Astrocyte of the spinal cord (primary cell): ENCODE results near the gene SLC41A2.

Experiments used
- DNase-seq: peaks from one replicate; pipeline ENCODE4 v3.0.0; 2011; ENCODE audit warnings: low read depth, low spot score
- H3K4me3 ChIP-seq: 2 replicates; pipeline ENCODE4 v1.5.1; 2011; ENCODE audit warnings: low read depth, mild to moderate bottlenecking, low read length, moderate library complexity
- in situ Hi-C: cut with HindIII; loops from 2 replicates; pipeline ENCODE4 v1.10.0; 2017; ENCODE audit warnings: low sequenced_read_pairs
- TF ChIP-seq, protein P1 (sequence below): IDR thresholded peaks from 2 replicates; pipeline ENCODE4 v1.5.1; 2012; ENCODE audit warnings: low read depth, mild to moderate bottlenecking, low read length, inconsistent platforms

Gene SLC41A2

DNA sequence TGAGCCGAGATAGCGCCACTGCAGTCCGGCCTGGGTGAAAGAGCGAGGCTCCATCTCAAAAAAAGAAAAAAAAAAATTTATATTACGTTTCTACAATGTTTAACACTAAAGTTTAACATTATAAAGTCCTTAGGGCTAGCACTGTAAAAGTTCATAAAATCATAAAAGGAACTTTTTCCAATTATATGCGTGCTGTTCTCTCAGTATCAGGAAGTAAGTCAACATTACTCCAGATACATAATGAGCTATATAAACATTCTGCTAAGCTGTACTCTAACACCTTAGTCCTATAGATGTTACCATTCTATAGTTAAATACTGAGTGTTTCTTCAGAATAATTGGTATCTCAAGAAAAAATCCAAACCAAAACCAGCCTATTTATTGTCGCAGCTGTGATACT lies 32.6 kb downstream of the SLC41A2 start:
- no peak overlapping the region for H3K4me3 ChIP-seq
- DNase-seq = no peak
- TF ChIP-seq, protein P1, sequence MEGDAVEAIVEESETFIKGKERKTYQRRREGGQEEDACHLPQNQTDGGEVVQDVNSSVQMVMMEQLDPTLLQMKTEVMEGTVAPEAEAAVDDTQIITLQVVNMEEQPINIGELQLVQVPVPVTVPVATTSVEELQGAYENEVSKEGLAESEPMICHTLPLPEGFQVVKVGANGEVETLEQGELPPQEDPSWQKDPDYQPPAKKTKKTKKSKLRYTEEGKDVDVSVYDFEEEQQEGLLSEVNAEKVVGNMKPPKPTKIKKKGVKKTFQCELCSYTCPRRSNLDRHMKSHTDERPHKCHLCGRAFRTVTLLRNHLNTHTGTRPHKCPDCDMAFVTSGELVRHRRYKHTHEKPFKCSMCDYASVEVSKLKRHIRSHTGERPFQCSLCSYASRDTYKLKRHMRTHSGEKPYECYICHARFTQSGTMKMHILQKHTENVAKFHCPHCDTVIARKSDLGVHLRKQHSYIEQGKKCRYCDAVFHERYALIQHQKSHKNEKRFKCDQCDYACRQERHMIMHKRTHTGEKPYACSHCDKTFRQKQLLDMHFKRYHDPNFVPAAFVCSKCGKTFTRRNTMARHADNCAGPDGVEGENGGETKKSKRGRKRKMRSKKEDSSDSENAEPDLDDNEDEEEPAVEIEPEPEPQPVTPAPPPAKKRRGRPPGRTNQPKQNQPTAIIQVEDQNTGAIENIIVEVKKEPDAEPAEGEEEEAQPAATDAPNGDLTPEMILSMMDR = no peak
- in situ Hi-C loops = no loop called here

DNA sequence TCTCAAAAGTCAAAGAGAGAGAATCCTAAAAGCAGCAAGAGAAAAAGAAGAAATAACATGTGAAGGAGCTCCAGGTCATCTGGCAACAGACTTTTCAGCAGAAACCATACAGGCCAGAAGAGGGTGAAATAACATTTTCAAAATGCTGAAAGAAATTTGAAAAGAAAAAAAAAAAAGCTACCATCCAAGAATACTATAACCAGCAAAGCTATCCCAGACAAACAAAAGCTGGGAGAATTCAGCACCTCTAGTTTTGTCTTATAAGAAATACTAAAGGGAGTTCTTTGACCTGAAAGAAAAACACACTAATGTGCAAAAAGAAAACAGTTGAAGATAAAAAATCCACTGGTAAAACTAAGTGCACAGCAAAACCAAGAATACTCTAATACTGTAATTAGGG lies 36.8 kb downstream of the SLC41A2 start:
- TF ChIP-seq, protein P1 = no peak
- H3K4me3 ChIP-seq = no peak overlapping the region
- no peak for DNase-seq
- in situ Hi-C loops = no loop called here

DNA sequence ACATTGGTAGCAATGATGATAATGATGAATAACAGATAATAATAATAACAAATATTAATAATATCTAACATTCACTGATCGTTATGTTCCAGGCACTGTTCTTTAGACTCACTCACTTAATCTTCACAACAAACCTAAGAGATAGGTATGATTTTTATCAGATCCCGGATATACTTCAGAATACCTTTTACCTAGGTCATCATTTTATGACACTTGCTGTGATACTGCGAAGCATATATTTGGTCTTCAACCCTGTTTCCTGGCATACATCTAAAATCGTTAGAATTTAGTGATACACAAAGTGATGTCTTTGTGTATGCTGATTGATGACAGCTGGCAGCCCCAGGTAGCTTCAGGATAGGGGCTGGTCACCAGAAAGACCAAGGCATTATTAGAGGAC lies 46.1 kb downstream of the SLC41A2 start:
- DNase-seq = no peak
- in situ Hi-C loops = no loop called here

DNA sequence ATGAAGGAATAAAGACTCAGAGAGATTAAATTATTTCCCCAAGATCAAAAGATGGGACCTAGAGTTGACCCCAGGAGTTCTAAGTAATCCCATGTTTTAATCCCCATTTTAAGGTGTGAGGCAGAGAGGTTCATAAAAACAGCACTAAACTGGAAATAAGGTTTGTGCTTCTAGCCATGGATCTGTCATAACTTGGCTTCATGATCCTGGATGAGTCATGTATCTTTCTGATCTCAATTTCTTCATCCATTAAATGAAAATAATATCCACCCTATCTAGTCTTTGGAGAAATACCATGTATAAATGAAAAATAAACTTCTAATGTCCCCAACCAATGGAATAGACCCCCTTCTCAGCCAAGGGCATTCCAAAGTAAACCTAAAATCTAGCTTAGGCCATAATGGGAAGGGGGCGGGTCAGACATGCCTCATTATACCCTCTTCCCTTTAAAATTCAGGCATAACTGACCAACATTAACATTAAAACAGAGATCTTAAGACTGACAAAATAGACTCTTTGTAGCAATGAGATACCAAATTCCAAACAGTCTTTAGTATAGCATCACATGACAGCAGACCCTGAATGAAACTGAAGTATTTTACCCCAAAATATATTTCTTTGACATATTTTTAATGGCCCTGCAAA lies 47.8 kb downstream of the SLC41A2 start:
- TF ChIP-seq, protein P1 = no peak
- in situ Hi-C loops = no loop called here
- DNase-seq = no peak
- H3K4me3 ChIP-seq = no peak overlapping the region

More for the DNA sequence above, 46.1 kb downstream of the SLC41A2 start:
- H3K4me3 ChIP-seq = no peak overlapping the region
- TF ChIP-seq, protein P1 = no peak

DNA sequence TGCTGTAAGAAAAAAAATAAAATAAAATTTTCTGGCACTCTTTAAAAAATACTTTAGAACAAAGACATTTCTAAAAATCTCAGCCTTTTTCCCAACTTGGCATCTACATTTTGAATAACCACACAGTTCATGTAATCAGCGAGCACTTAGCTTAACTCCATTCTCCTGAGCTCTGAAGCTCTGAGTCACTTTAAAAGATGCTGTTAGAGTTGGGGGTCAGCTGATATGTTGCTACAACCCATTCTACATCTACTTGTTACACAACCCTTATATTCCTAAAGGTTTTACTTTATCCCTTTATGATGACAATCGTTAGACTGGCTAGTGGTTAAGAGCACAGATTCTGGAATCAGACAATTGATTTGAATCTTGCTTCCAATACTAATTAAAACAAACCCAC lies 48.3 kb downstream of the SLC41A2 start:
- H3K4me3 ChIP-seq = no peak overlapping the region
- TF ChIP-seq, protein P1 = no peak
- no peak for DNase-seq
- in situ Hi-C loops = no loop called here
